Skeletal muscle tissue (tissue), 4 donors: Measurements from ENCODE around the gene ATXN3L. TPM values are rescaled to one million over a fixed set of nuclear protein-coding genes. Genes with fewer than 3 reads are reported as not detected.

Experiments used
- H3K27ac ChIP-seq: one replicate; pipeline ENCODE4 v1.7.0; 2013; ENCODE audit warnings: mild to moderate bottlenecking, low read depth, low read length, inconsistent platforms
- H3K27me3 ChIP-seq, 3 donors: one replicate each; pipeline ENCODE4 v1.7.0; 2013; ENCODE audit warnings: low read length in 3 of 3; ENCODE audit not compliant: control insufficient read depth in 3 of 3, insufficient read depth in 3 of 3
- H3K36me3 ChIP-seq, 3 donors: one replicate each; pipeline ENCODE4 v1.7.0; 2013; ENCODE audit warnings: low read length in 3 of 3; ENCODE audit not compliant: control insufficient read depth in 3 of 3, insufficient read depth in 3 of 3
- H3K4me1 ChIP-seq, 3 donors: one replicate each; pipeline ENCODE4 v1.7.0; 2013; ENCODE audit warnings: low read length in 3 of 3, mild to moderate bottlenecking in 3 of 3; ENCODE audit not compliant: control insufficient read depth in 3 of 3, insufficient read depth in 3 of 3
- H3K4me3 ChIP-seq, 3 donors: one replicate each; pipeline ENCODE4 v1.7.0; 2013; ENCODE audit warnings: low read length in 3 of 3
- H3K9ac ChIP-seq, 3 donors: one replicate each; pipeline ENCODE4 v1.7.0; 2013; ENCODE audit warnings: low read length in 3 of 3, mild to moderate bottlenecking in 3 of 3, moderate library complexity in 2 of 3, low read depth in 1 of 3
- H3K9me3 ChIP-seq, 3 donors: one replicate each; pipeline ENCODE4 v1.7.0; 2013; ENCODE audit warnings: low read length in 3 of 3; ENCODE audit not compliant: control insufficient read depth in 3 of 3
- total RNA-seq: library from RNA; depleted of rRNA; stranded (reverse); fragments of >200 nt; gene quantifications from one replicate; pipeline ENCODE4 v1.2.3, GENCODE V29; 2014
- donor health status: Osteomylitis.

Gene ATXN3L
- total RNA-seq, 1 donor from 2014 or later: not detected

GRCh38 chrX:13345037-13345436, 25.2 kb upstream of the ATXN3L start:
- Histone ChIP-seq H3K27me3 (no peaks in the 10 kb centered on the region), H3K9me3 (no peaks in the 10 kb centered on the region), H3K9ac (no peak overlapping the region), H3K4me1 (no peaks in the 10 kb centered on the region), H3K4me3 (no peak overlapping the region), H3K27ac (no peak overlapping the region), H3K36me3 (no peaks in the 10 kb centered on the region)

- Histone ChIP-seq H3K9me3 (no peaks in the 10 kb centered on the region), H3K36me3 (no peaks in the 10 kb centered on the region), H3K4me3 (no peak overlapping the region), H3K4me1 (no peaks in the 10 kb centered on the region), H3K27ac (no peak overlapping the region), H3K9ac (no peak overlapping the region), H3K27me3 (no peaks in the 10 kb centered on the region)
Measured at GRCh38 chrX:13341491-13342101, 21.7 kb upstream of the ATXN3L start.

- Histone ChIP-seq H3K4me1 (no peaks in the 10 kb centered on the region), H3K9ac (no peak overlapping the region), H3K4me3 (no peak overlapping the region), H3K9me3 (no peaks in the 10 kb centered on the region), H3K36me3 (no peaks in the 10 kb centered on the region), H3K27ac (no peak overlapping the region), H3K27me3 (no peaks in the 10 kb centered on the region)
Measured at GRCh38 chrX:13340182-13340791, 20.4 kb upstream of the ATXN3L start.

- Histone ChIP-seq H3K9me3 (no peaks in the 10 kb centered on the region), H3K9ac (no peak overlapping the region), H3K27ac (no peak overlapping the region), H3K36me3 (no peaks in the 10 kb centered on the region), H3K4me3 (no peak overlapping the region), H3K4me1 (no peaks in the 10 kb centered on the region), H3K27me3 (no peaks in the 10 kb centered on the region)
Measured at GRCh38 chrX:13339607-13340006, 19.8 kb upstream of the ATXN3L start.

GRCh38 chrX:13338996-13339515, 19.2 kb upstream of the ATXN3L start:
- no peak overlapping the region for H3K4me3 ChIP-seq
- no peaks in the 10 kb centered on the region for H3K9me3 ChIP-seq
- H3K27me3 ChIP-seq: no peaks in the 10 kb centered on the region
- no peaks in the 10 kb centered on the region for H3K4me1 ChIP-seq
- H3K9ac ChIP-seq: no peak overlapping the region
- H3K36me3 ChIP-seq: no peaks in the 10 kb centered on the region
- no peak overlapping the region for H3K27ac ChIP-seq

- no peak overlapping the region for H3K27ac ChIP-seq
- H3K9me3 ChIP-seq: no peaks in the 10 kb centered on the region
- H3K36me3 ChIP-seq: no peaks in the 10 kb centered on the region
- no peak overlapping the region for H3K9ac ChIP-seq
- H3K4me3 ChIP-seq: no peak overlapping the region
- no peaks in the 10 kb centered on the region for H3K27me3 ChIP-seq
- no peaks in the 10 kb centered on the region for H3K4me1 ChIP-seq
Measured at GRCh38 chrX:13334491-13334890, 14.6 kb upstream of the ATXN3L start.

GRCh38 chrX:13330446-13330845, 10.6 kb upstream of the ATXN3L start:
- H3K4me1 ChIP-seq: no peaks in the 10 kb centered on the region
- no peaks in the 10 kb centered on the region for H3K36me3 ChIP-seq
- H3K4me3 ChIP-seq: no peak overlapping the region
- no peaks in the 10 kb centered on the region for H3K9me3 ChIP-seq
- no peak overlapping the region for H3K27ac ChIP-seq
- no peak overlapping the region for H3K9ac ChIP-seq
- H3K27me3 ChIP-seq: no peaks in the 10 kb centered on the region

GRCh38 chrX:13327666-13328065, 7.8 kb upstream of the ATXN3L start:
- Histone ChIP-seq H3K9ac (no peak overlapping the region), H3K9me3 (no peaks in the 10 kb centered on the region), H3K27ac (no peak overlapping the region), H3K4me3 (no peak overlapping the region), H3K4me1 (no peaks in the 10 kb centered on the region), H3K27me3 (no peaks in the 10 kb centered on the region), H3K36me3 (no peaks in the 10 kb centered on the region)

- H3K9me3 ChIP-seq: no peaks in the 10 kb centered on the region
- no peaks in the 10 kb centered on the region for H3K4me1 ChIP-seq
- H3K9ac ChIP-seq: no peak overlapping the region
- no peaks in the 10 kb centered on the region for H3K27me3 ChIP-seq
- no peaks in the 10 kb centered on the region for H3K36me3 ChIP-seq
- no peak overlapping the region for H3K27ac ChIP-seq
- H3K4me3 ChIP-seq: no peak overlapping the region
Measured at GRCh38 chrX:13323241-13323640, 3.4 kb upstream of the ATXN3L start.

GRCh38 chrX:13317366-13317765, 2.5 kb downstream of the ATXN3L start:
- H3K27ac ChIP-seq: no peak overlapping the region
- no peak overlapping the region for H3K9ac ChIP-seq
- H3K9me3 ChIP-seq: peaks cover 0 to 2% (median 0%) of the 10 kb centered on the region in 3 donors
- H3K4me1 ChIP-seq: no peaks in the 10 kb centered on the region
- H3K27me3 ChIP-seq: no peaks in the 10 kb centered on the region
- H3K36me3 ChIP-seq: no peaks in the 10 kb centered on the region
- H3K4me3 ChIP-seq: no peak overlapping the region
